GM21526 (cell line): Measurements from ENCODE around the gene DCC.
"Not testable (repeated sequence)": the region's sequence is repeated elsewhere in the genome, so short reads cannot be mapped to it uniquely, and the experiment has no call there.

ENCODE experiments used
- ATAC-seq: cut with Tn5 transposase; IDR thresholded peaks from one replicate; pipeline ENCODE4 v1.9.1; 2021; ENCODE audit warnings: moderate library complexity; ENCODE audit not compliant: unreplicated experiment, low FRiP score

DCC gene

GRCh38 chr18:52349498-52349897, 9.5 kb downstream of the DCC start:
- no peak for ATAC-seq

- ATAC-seq: no peak
Observed at GRCh38 chr18:52352920-52353319, 12.9 kb downstream of the DCC start.

GRCh38 chr18:52353589-52353988, 13.6 kb downstream of the DCC start:
- no peak for ATAC-seq

GRCh38 chr18:52363861-52364260, 23.9 kb downstream of the DCC start:
- no peak for ATAC-seq

GRCh38 chr18:52366851-52367250, 26.9 kb downstream of the DCC start:
- not testable (repeated sequence) for ATAC-seq

- ATAC-seq: no peak
Observed at GRCh38 chr18:52367953-52368742, 28.2 kb downstream of the DCC start.

- no peak for ATAC-seq
Observed at GRCh38 chr18:52370841-52371240, 30.8 kb downstream of the DCC start.

- ATAC-seq: no peak
Observed at GRCh38 chr18:52376104-52376503, 36.1 kb downstream of the DCC start.

GRCh38 chr18:52377094-52377493, 37.1 kb downstream of the DCC start:
- ATAC-seq: no peak

- no peak for ATAC-seq
Observed at GRCh38 chr18:52386306-52386705, 46.3 kb downstream of the DCC start.

- no peak for ATAC-seq
Observed at GRCh38 chr18:52387175-52387574, 47.2 kb downstream of the DCC start.

- ATAC-seq: no peak
Observed at GRCh38 chr18:52391810-52392559, 52.0 kb downstream of the DCC start.

GRCh38 chr18:52394602-52395001, 54.6 kb downstream of the DCC start:
- ATAC-seq: no peak

- peak; percentile 61 for ATAC-seq
Observed at GRCh38 chr18:52395146-52395852, 55.3 kb downstream of the DCC start.

- ATAC-seq: no peak
Observed at GRCh38 chr18:52401236-52401635, 61.2 kb downstream of the DCC start.

- ATAC-seq: no peak
Observed at GRCh38 chr18:52402814-52403213, 62.8 kb downstream of the DCC start.

GRCh38 chr18:52403291-52404021, 63.5 kb downstream of the DCC start:
- no peak for ATAC-seq

GRCh38 chr18:52408800-52409302, 68.9 kb downstream of the DCC start:
- no peak for ATAC-seq

- peak; percentile 95 for ATAC-seq
Observed at GRCh38 chr18:52409727-52410126, 69.7 kb downstream of the DCC start.

- no peak for ATAC-seq
Observed at GRCh38 chr18:52415131-52415530, 75.1 kb downstream of the DCC start.
